ENCODE data around the gene DBP.

DNA sequence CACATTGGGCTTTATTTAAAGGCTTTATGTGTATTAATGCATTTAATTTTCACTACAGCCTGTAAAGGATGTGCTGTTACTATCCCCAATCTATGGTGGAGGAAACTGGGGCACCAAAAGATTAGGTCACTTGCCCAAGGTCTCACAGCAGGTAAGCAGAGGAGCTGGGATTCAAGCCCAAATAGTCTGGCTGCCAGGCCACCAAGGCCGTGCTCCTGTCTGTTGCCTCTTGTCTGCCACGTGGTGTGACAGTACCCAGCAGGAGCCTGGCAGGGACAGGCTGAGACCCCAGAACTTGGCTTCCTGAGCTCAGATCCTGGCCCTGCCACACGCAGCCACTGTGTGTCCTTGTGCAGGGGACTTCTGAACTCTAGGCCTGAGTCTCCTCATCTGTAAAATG, 31.2 kb upstream of the DBP start:
- TF ChIP-seq, protein P1, sequence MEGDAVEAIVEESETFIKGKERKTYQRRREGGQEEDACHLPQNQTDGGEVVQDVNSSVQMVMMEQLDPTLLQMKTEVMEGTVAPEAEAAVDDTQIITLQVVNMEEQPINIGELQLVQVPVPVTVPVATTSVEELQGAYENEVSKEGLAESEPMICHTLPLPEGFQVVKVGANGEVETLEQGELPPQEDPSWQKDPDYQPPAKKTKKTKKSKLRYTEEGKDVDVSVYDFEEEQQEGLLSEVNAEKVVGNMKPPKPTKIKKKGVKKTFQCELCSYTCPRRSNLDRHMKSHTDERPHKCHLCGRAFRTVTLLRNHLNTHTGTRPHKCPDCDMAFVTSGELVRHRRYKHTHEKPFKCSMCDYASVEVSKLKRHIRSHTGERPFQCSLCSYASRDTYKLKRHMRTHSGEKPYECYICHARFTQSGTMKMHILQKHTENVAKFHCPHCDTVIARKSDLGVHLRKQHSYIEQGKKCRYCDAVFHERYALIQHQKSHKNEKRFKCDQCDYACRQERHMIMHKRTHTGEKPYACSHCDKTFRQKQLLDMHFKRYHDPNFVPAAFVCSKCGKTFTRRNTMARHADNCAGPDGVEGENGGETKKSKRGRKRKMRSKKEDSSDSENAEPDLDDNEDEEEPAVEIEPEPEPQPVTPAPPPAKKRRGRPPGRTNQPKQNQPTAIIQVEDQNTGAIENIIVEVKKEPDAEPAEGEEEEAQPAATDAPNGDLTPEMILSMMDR (conservative IDR thresholded peaks at IDR 0.05; ENCODE audit: low read length): no peak
- TF ChIP-seq EZH2phosphoT487 (IDR thresholded peaks at IDR 0.05; ENCODE audit: borderline replicate concordance): no peak

All from Loucy (cell line).